ENCODE data around the gene HCFC1.
"Not testable (repeated sequence)": the region's sequence is repeated elsewhere in the genome, so short reads cannot be mapped to it uniquely, and the experiment has no call there.

HCFC1 gene

GRCh38 chrX:154010330-154011087 lies 38.9 kb upstream of the HCFC1 start:
- no peak for DNase-seq (ENCODE audit: low read depth in 2 of 2, low spot score in 1 of 2)

- DNase-seq (ENCODE audit: low read depth in 2 of 2, low spot score in 1 of 2): no peak
Measured at GRCh38 chrX:154008521-154008920, 36.9 kb upstream of the HCFC1 start.

GRCh38 chrX:154006947-154007346 lies 35.3 kb upstream of the HCFC1 start:
- DNase-seq (ENCODE audit: low read depth in 2 of 2, low spot score in 1 of 2): no peak

GRCh38 chrX:154004315-154004714 lies 32.7 kb upstream of the HCFC1 start:
- DNase-seq (ENCODE audit: low read depth in 2 of 2, low spot score in 1 of 2): no peak

- no peak for DNase-seq (ENCODE audit: low read depth in 2 of 2, low spot score in 1 of 2)
Measured at GRCh38 chrX:154002215-154002719, 30.6 kb upstream of the HCFC1 start.

GRCh38 chrX:154000051-154000450 lies 28.4 kb upstream of the HCFC1 start:
- no peak for DNase-seq (ENCODE audit: low read depth in 2 of 2, low spot score in 1 of 2)

- DNase-seq (ENCODE audit: low read depth in 2 of 2, low spot score in 1 of 2): no peak
Measured at GRCh38 chrX:153999359-154000037, 27.9 kb upstream of the HCFC1 start.

GRCh38 chrX:153995504-153995903 lies 23.9 kb upstream of the HCFC1 start:
- DNase-seq (ENCODE audit: low read depth in 2 of 2, low spot score in 1 of 2): no peak

- not testable (repeated sequence) for DNase-seq (ENCODE audit: low read depth in 2 of 2, low spot score in 1 of 2)
Measured at GRCh38 chrX:153994398-153994797, 22.8 kb upstream of the HCFC1 start.

GRCh38 chrX:153993978-153994377 lies 22.4 kb upstream of the HCFC1 start:
- DNase-seq (ENCODE audit: low read depth in 2 of 2, low spot score in 1 of 2): no peak

GRCh38 chrX:153993079-153993478 lies 21.5 kb upstream of the HCFC1 start:
- DNase-seq (ENCODE audit: low read depth in 2 of 2, low spot score in 1 of 2): no peak

- no peak for DNase-seq (ENCODE audit: low read depth in 2 of 2, low spot score in 1 of 2)
Measured at GRCh38 chrX:153992180-153992579, 20.6 kb upstream of the HCFC1 start.

GRCh38 chrX:153991013-153991580 lies 19.5 kb upstream of the HCFC1 start:
- no peak for DNase-seq (ENCODE audit: low read depth in 2 of 2, low spot score in 1 of 2)

GRCh38 chrX:153989973-153990655 lies 18.5 kb upstream of the HCFC1 start:
- DNase-seq (ENCODE audit: low read depth in 2 of 2, low spot score in 1 of 2): no peak

GRCh38 chrX:153988493-153988892 lies 16.9 kb upstream of the HCFC1 start:
- no peak for DNase-seq (ENCODE audit: low read depth in 2 of 2, low spot score in 1 of 2)

GRCh38 chrX:153984351-153985178 lies 12.9 kb upstream of the HCFC1 start:
- no peak for DNase-seq (ENCODE audit: low read depth in 2 of 2, low spot score in 1 of 2)

- DNase-seq (ENCODE audit: low read depth in 2 of 2, low spot score in 1 of 2): no peak
Measured at GRCh38 chrX:153983321-153983801, 11.7 kb upstream of the HCFC1 start.

- DNase-seq (ENCODE audit: low read depth in 2 of 2, low spot score in 1 of 2): no peak
Measured at GRCh38 chrX:153981771-153982533, 10.3 kb upstream of the HCFC1 start.

- DNase-seq (ENCODE audit: low read depth in 2 of 2, low spot score in 1 of 2): no peak
Measured at GRCh38 chrX:153981231-153981630, 9.6 kb upstream of the HCFC1 start.

GRCh38 chrX:153980394-153980793 lies 8.8 kb upstream of the HCFC1 start:
- DNase-seq (ENCODE audit: low read depth in 2 of 2, low spot score in 1 of 2): not testable (repeated sequence)

All from stimulated activated CD8-positive, alpha-beta memory T cell treated with anti-CD3 and anti-CD28 coated beads, Interleukin-4, amount 100 ng/mL, for 1 hour (primary cell).